Bronchial epithelial cell (primary cell): ENCODE measurements around the gene BEGAIN. TPM values are rescaled to one million over a fixed set of nuclear protein-coding genes. Genes with fewer than 3 reads are reported as not detected.
A peak's percentile ranks its signal among the peaks of the same experiment; 100 is the strongest.

Source experiments
- DNase-seq: peaks from one replicate; pipeline ENCODE4 v3.0.0-alpha.2; 2010; ENCODE audit warnings: low read depth
- FAIRE-seq: peaks from 2 replicates; lab custom pipeline; 2011; peaks lifted over from hg19 to GRCh38; lab: Jason Lieb, UNC
- H3K27me3 ChIP-seq: 2 replicates; pipeline ENCODE4 v1.5.1; 2011; ENCODE audit warnings: low read length; ENCODE audit not compliant: control insufficient read depth, insufficient read depth
- H3K36me3 ChIP-seq: 2 replicates; pipeline ENCODE4 v1.5.1; 2011; ENCODE audit warnings: low read length; ENCODE audit not compliant: control insufficient read depth, insufficient read depth
- H3K4me3 ChIP-seq: 2 replicates; pipeline ENCODE4 v1.5.1; 2011; ENCODE audit warnings: mild to moderate bottlenecking, low read depth, low read length, control low read depth
- CTCF ChIP-seq: IDR thresholded peaks from 2 replicates; pipeline ENCODE4 v1.5.1; 2011; ENCODE audit warnings: mild to moderate bottlenecking, moderate library complexity, low read length, control low read depth, inconsistent platforms; ENCODE audit not compliant: insufficient read depth, severe bottlenecking
- total RNA-seq: library from RNA; depleted of rRNA; stranded (reverse); fragments of >200 nt; gene quantifications from 2 replicates; pipeline ENCODE4 v1.2.1, GENCODE V29; 2014

BEGAIN gene
- total RNA-seq, 1 donor from 2014 or later: 1.1 TPM

- no peak overlapping the region for H3K4me3 ChIP-seq
- TF ChIP-seq CTCF: peak; percentile 6
- no peaks in the 10 kb centered on the region for H3K36me3 ChIP-seq
- no peak for DNase-seq
- no peak for FAIRE-seq
- no peaks in the 10 kb centered on the region for H3K27me3 ChIP-seq
Measured at GRCh38 chr14:100540141-100540925, 46.9 kb downstream of the BEGAIN start.

- Histone ChIP-seq H3K27me3 (no peaks in the 10 kb centered on the region), H3K36me3 (no peaks in the 10 kb centered on the region), H3K4me3 (no peak overlapping the region)
- FAIRE-seq: no peak
- TF ChIP-seq CTCF: no peak
- DNase-seq: no peak
Measured at GRCh38 chr14:100539766-100540140, 47.5 kb downstream of the BEGAIN start.

GRCh38 chr14:100539003-100539660 lies 48.1 kb downstream of the BEGAIN start:
- no peak for DNase-seq
- FAIRE-seq: no peak
- TF ChIP-seq CTCF: no peak
- H3K27me3 ChIP-seq: no peaks in the 10 kb centered on the region
- H3K4me3 ChIP-seq: no peak overlapping the region
- no peaks in the 10 kb centered on the region for H3K36me3 ChIP-seq

GRCh38 chr14:100538351-100539002 lies 48.7 kb downstream of the BEGAIN start:
- FAIRE-seq: no peak
- TF ChIP-seq CTCF: no peak
- H3K27me3 ChIP-seq: no peaks in the 10 kb centered on the region
- no peaks in the 10 kb centered on the region for H3K36me3 ChIP-seq
- no peak for DNase-seq
- no peak overlapping the region for H3K4me3 ChIP-seq

- H3K4me3 ChIP-seq: no peak overlapping the region
- FAIRE-seq (no peak), DNase-seq (no peak)
- no peaks in the 10 kb centered on the region for H3K27me3 ChIP-seq
- H3K36me3 ChIP-seq: no peaks in the 10 kb centered on the region
- TF ChIP-seq CTCF: no peak
Measured at GRCh38 chr14:100537446-100538350, 49.5 kb downstream of the BEGAIN start.
